Upper lobe of left lung (tissue), 6 donors: ENCODE data around the gene ACP5. TPM values are rescaled to one million over a fixed set of nuclear protein-coding genes. Genes with fewer than 3 reads are reported as not detected.
"Not testable (repeated sequence)": the region's sequence is repeated elsewhere in the genome, so short reads cannot be mapped to it uniquely, and the experiment has no call there.

Source experiments
- ATAC-seq, 2 donors: fragments of 200-7000 bp; cut with Tn5 transposase; one replicate each; pipeline ENCODE4 v1.9.1; 2022; ENCODE audit warnings: mild to moderate bottlenecking in 2 of 2, moderate library complexity in 2 of 2; ENCODE audit not compliant: low FRiP score in 2 of 2
- DNase-seq, 2 donors: peaks; one replicate each; pipeline ENCODE4 v3.0.0-alpha.2; 2019 to 2020
- H3K27ac ChIP-seq, 4 donors: fragments of 200-600 bp; sonication (generic); one replicate each; pipeline ENCODE4 v1.5.1; 2016 to 2019
- H3K27me3 ChIP-seq, 4 donors: fragments of 200-600 bp; sonication (generic); one replicate each; pipeline ENCODE4 v1.5.1; 2017 to 2019
- H3K36me3 ChIP-seq, 4 donors: fragments of 200-600 bp; sonication (generic); one replicate each; pipeline ENCODE4 v1.5.1; 2016 to 2019
- H3K4me1 ChIP-seq, 4 donors: fragments of 200-600 bp; sonication (generic); one replicate each; pipeline ENCODE4 v1.5.1; 2018 to 2019
- H3K4me3 ChIP-seq, 4 donors: fragments of 200-600 bp; sonication (generic); one replicate each; pipeline ENCODE4 v1.5.1; 2017 to 2019; ENCODE audit warnings: mild to moderate bottlenecking in 2 of 4, moderate library complexity in 1 of 4
- H3K9me3 ChIP-seq, 4 donors: fragments of 200-600 bp; sonication (generic); one replicate each; pipeline ENCODE4 v1.5.1; 2018 to 2019
- EP300 ChIP-seq, 4 donors: sonication (generic); formaldehyde crosslinking; IDR thresholded peaks; one replicate each; pipeline ENCODE4 v1.5.1; 2017; ENCODE audit warnings: antibody characterized with exemption in 4 of 4, control low read depth in 2 of 4
- POLR2A ChIP-seq, 4 donors: fragments of 450-650 bp; IDR thresholded peaks; one replicate each; pipeline ENCODE4 v1.5.1; 2016 to 2017; ENCODE audit warnings: antibody characterized with exemption in 4 of 4, mild to moderate bottlenecking in 2 of 4
- POLR2AphosphoS5 ChIP-seq, 2 donors: sonication (generic); formaldehyde crosslinking; IDR thresholded peaks; one replicate each; pipeline ENCODE4 v1.5.1; 2017; ENCODE audit warnings: antibody characterized with exemption in 2 of 2
- WGBS, 2 donors: methylation state at CpG; one replicate each; pipeline ENCODE4 v1.1.5; 2017 to 2018; 5-methylcytosine and 5-hydroxymethylcytosine counted together
- total RNA-seq, 6 donors: library from RNA; depleted of rRNA in 4 of 6; stranded (reverse); fragments of >200 nt in 4 of 6; gene quantifications; one replicate each; pipeline versions ENCODE4 v1.1.0 to v1.2.1, GENCODE V29; 2016 to 2021
- TF ChIP-seq, protein P1 (sequence below), 6 experiments: fragments of 450-650 bp in 4 of 6; fragments of 200-600 bp in 2 of 6; sonication (generic) in 2 of 6; IDR thresholded peaks; one replicate each; pipeline ENCODE4 v1.5.1; 2016 to 2019; ENCODE audit warnings: antibody characterized with exemption in 6 of 6
- donor health status: DM: no; HTN: no; CAD: no; lungs with moderate emphysema.
- donor health status: DM: no; HTN: yes; CAD: no; lungs with severe emphysema.

ACP5 gene
- total RNA-seq, 6 donors from 2014 or later, result 169 to 650 (median 349) TPM

DNA sequence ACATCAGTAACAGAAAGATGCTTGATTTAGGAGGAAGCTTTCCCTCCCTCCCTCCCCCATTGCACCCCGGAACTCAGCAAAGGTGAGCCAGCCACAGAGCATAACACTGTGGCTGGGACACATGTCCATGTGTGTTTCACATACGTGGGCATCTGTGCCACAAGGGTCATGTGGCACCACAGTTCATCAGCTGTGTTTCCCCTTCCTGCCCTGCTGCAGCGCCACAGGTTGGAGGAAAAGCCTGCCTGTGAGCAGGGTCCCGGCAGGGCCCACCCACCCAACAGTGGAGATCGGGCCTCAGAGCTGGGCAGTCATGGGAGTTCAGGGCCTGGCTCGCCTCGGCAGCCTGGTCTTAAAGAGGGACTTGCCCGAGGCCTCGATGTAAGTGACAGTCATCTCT is 2.8 kb downstream of the ACP5 start:
- no peak for DNase-seq
- Histone ChIP-seq H3K4me3 (no peak overlapping the region), H3K27ac (no peak overlapping the region), H3K9me3 (no peaks in the 10 kb centered on the region), H3K4me1 (peaks cover 13 to 23% (median 20%) of the 10 kb centered on the region in 4 donors), H3K27me3 (peaks cover 0 to 4% (median 0%) of the 10 kb centered on the region in 4 donors), H3K36me3 (peaks cover 0 to 4% (median under 1%) of the 10 kb centered on the region in 4 donors)
- WGBS, 2 donors, result 76 to 79% methylated on average over 2 to 9 of the region's 9 CpGs
- TF ChIP-seq EP300 (IDR thresholded peaks at IDR 0.05) (no peak), POLR2A (IDR thresholded peaks at IDR 0.05) (no peak), POLR2AphosphoS5 (IDR thresholded peaks at IDR 0.05) (no peak)
- TF ChIP-seq, protein P1, sequence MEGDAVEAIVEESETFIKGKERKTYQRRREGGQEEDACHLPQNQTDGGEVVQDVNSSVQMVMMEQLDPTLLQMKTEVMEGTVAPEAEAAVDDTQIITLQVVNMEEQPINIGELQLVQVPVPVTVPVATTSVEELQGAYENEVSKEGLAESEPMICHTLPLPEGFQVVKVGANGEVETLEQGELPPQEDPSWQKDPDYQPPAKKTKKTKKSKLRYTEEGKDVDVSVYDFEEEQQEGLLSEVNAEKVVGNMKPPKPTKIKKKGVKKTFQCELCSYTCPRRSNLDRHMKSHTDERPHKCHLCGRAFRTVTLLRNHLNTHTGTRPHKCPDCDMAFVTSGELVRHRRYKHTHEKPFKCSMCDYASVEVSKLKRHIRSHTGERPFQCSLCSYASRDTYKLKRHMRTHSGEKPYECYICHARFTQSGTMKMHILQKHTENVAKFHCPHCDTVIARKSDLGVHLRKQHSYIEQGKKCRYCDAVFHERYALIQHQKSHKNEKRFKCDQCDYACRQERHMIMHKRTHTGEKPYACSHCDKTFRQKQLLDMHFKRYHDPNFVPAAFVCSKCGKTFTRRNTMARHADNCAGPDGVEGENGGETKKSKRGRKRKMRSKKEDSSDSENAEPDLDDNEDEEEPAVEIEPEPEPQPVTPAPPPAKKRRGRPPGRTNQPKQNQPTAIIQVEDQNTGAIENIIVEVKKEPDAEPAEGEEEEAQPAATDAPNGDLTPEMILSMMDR (IDR thresholded peaks at IDR 0.05), result no peak
- no peak for ATAC-seq

DNA sequence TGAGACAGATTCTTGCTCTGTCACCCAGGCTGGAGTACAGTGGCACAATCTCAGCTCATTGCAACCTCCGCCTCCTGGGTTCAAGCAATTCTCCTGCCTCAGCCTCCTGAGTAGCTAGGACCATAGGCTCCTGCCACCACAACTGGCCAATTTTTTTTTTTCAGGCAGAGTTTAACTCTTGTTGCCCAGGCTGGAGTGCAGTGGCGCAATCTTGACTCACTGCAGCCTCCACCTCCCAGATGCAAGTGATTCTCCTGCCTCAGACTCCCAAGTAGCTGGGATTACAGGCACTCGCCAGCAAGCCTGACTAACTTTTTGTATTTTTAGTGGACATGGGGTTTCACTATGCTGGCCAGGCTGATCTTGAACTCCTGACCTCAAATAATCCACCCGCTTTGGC is 3.7 kb downstream of the ACP5 start:
- H3K27ac ChIP-seq, H3K36me3 ChIP-seq, ATAC-seq, H3K9me3 ChIP-seq, DNase-seq, H3K4me3 ChIP-seq, H3K27me3 ChIP-seq: not testable (repeated sequence)
- peaks cover 11 to 13% (median 13%) of the 10 kb centered on the region in 4 donors for H3K4me1 ChIP-seq
- WGBS, 2 donors, result 90 to 96% methylated on average over 4 of the region's 4 CpGs

DNA sequence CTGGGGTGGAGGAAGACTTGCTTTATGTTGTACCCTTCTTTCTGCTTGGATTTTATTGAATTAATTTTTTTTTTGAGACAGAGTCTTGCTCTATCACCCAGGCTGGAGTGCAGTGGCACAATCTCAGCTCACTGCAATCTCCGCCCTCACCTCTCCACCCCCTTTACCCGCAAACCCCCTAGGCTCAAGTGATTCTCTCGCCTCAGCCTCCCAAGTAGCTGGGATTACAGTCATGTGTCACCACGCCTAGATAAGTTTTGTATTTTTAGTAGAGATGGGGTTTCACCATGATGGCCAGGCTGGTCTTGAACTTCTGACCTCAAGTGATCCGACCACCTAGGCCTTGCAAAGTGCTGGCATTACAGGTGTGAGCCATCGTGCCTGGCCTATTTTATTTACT is 4.1 kb downstream of the ACP5 start:
- 70 to 82% methylated on average over 6 of the region's 6 CpGs for WGBS, 2 donors
- not testable (repeated sequence) for H3K27me3 ChIP-seq

DNA sequence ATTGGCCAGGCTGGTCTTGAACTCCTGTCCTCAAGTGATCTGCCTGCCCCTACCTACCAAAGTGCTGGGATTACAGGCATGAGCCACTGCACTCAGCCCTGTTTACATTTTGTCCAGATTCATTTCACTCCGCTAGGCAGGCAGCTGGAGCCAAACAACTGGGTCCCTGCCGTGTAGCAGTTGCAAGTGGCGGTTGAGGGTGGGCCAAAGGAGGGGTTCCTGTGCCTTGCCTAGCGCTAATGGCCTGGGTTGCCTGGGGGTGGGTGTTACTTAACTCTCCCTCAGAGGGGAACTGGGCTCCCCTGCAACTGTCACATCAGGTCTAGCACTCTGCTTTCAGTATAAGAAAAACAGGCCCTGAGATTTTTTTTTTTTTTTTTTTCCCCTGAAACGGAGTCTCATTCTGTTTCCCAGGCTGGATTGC is 7.4 kb downstream of the ACP5 start:
- Histone ChIP-seq H3K27ac (no peak overlapping the region), H3K27me3 (no peaks in the 10 kb centered on the region), H3K9me3 (no peaks in the 10 kb centered on the region), H3K36me3 (peaks cover 0 to 4% (median under 1%) of the 10 kb centered on the region in 4 donors), H3K4me1 (no peaks in the 10 kb centered on the region), H3K4me3 (no peak overlapping the region)
- TF ChIP-seq, protein P1 (IDR thresholded peaks at IDR 0.05), result no peak
- TF ChIP-seq EP300 (IDR thresholded peaks at IDR 0.05) (no peak), POLR2A (IDR thresholded peaks at IDR 0.05) (no peak), POLR2AphosphoS5 (IDR thresholded peaks at IDR 0.05) (no peak)
- no peak for ATAC-seq
- 50 to 75% methylated on average over 4 to 5 of the region's 5 CpGs for WGBS, 2 donors
- no peak for DNase-seq

More for the DNA sequence above, 4.1 kb downstream of the ACP5 start:
- H3K27ac ChIP-seq, ATAC-seq, H3K4me1 ChIP-seq, DNase-seq, H3K9me3 ChIP-seq, H3K4me3 ChIP-seq, H3K36me3 ChIP-seq: not testable (repeated sequence)

DNA sequence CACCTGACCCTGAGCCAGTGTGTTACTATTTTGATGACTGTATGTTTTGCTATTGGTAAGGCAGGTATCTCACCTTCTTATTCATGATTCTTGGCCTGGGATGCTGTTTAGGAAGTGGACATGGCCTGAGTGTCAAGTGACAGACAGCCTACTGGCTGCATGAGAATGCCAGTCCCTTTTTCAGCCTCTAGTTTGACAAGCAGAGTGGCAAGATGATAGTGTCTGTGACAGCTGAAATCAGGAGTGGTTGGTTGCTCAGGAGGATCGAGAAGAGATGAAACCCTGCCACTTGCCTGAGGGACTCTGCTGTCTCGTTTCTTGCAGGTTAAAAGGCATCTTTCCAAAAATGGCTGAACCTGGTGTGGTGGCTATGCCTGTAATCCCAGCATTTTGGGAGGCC is 11.3 kb downstream of the ACP5 start:
- Histone ChIP-seq H3K4me3 (no peak overlapping the region), H3K27ac (no peak overlapping the region), H3K27me3 (no peaks in the 10 kb centered on the region), H3K9me3 (no peaks in the 10 kb centered on the region), H3K36me3 (no peaks in the 10 kb centered on the region), H3K4me1 (no peaks in the 10 kb centered on the region)
- WGBS, 2 donors, result 77 to 90% methylated on average over 2 of the region's 2 CpGs
- no peak for DNase-seq
- ATAC-seq, result no peak
- TF ChIP-seq POLR2AphosphoS5 (IDR thresholded peaks at IDR 0.05) (no peak), EP300 (IDR thresholded peaks at IDR 0.05) (no peak), POLR2A (IDR thresholded peaks at IDR 0.05) (no peak)
- TF ChIP-seq, protein P1 (IDR thresholded peaks at IDR 0.05), result no peak

DNA sequence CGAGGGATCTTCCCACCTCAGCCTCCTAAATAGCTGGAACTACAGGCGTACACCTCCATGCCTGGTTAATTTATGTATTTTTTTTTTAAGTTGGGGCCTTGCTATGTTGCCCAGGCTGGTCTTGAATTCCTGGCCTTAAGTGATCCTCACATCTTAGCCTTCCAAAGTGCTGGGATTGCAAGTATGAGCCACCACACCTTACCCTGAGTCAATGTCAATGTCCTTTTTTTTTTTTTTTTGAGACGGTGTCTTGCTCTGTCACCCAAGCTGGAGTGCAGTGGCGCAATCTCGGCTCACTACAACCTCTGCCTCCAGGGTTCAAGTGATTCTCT is 11.8 kb downstream of the ACP5 start:
- not testable (repeated sequence) for ATAC-seq, H3K4me1 ChIP-seq, H3K4me3 ChIP-seq, H3K27me3 ChIP-seq, H3K27ac ChIP-seq, H3K36me3 ChIP-seq, DNase-seq, H3K9me3 ChIP-seq
- WGBS, 2 donors, result 81 to 93% methylated on average over 5 of the region's 5 CpGs

DNA sequence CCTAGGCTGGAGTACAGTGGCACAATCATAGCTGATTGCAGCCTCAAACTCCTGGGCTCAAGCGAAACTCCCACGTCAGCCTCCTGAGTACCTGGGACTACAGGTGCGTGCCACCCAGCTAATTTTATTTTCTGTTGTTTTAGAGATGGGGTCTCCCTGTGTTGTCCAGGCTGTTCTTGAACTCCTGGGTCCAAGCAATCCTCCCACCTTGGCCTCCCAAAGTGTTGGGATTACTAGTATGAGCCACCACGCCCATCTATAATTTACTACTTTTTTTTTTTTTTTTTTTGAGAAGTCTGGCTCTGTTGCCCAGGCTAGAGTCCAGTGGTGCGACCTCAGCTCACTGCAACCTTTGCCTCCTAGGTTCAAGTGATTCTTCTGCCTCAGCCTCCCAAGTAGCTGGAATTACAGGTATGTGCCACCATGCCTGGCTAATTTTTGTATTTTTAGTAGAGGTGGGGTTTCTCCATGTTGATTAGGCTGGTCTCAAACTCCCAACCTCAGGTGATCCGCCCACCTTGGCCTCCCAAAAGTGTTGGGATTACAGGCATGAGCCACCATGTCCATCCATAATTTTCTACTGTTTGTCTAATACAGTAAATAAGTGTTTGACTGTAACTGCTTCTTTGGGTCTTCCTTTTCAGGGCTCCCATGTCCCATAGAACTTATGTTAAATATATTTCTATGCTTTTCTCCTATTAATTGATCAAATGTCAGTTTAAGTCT is 13.2 kb downstream of the ACP5 start:
- WGBS, 2 donors, result 85 to 97% methylated on average over 6 of the region's 6 CpGs

More for the DNA sequence above, 13.2 kb downstream of the ACP5 start:
- H3K9me3 ChIP-seq, DNase-seq, H3K27ac ChIP-seq, H3K36me3 ChIP-seq, H3K4me3 ChIP-seq, ATAC-seq, H3K27me3 ChIP-seq: not testable (repeated sequence)
- H3K4me1 ChIP-seq, result peaks cover 9 to 15% (median 12%) of the 10 kb centered on the region in 4 donors
